HepG2 (cell line): ENCODE measurements around the gene NOX3. TPM values are rescaled to one million over a fixed set of nuclear protein-coding genes. Genes with fewer than 3 reads are reported as not detected.

Source experiments
- FOXJ3 ChIP-seq: sonication (generic); formaldehyde crosslinking; IDR thresholded peaks from 2 replicates; pipeline ENCODE4 v1.4.0; 2020; ENCODE audit warnings: missing genetic modification reagents, mild to moderate bottlenecking, borderline replicate concordance
- FOXK2 ChIP-seq: fragments of 450-650 bp; IDR thresholded peaks from 2 replicates; pipeline ENCODE4 v1.6.1; 2016
- FOXP4 ChIP-seq: sonication (generic); formaldehyde crosslinking; IDR thresholded peaks from 2 replicates; pipeline ENCODE4 v1.4.0; 2020; ENCODE audit warnings: missing genetic modification reagents
- ISL2 ChIP-seq: sonication (generic); formaldehyde crosslinking; IDR thresholded peaks from 2 replicates; pipeline ENCODE4 v1.5.0; 2020; ENCODE audit warnings: missing genetic modification reagents
- JUND ChIP-seq: sonication (generic); formaldehyde crosslinking; IDR thresholded peaks from 2 replicates; pipeline ENCODE4 v1.8.0; 2022; ENCODE audit warnings: mild to moderate bottlenecking, missing genetic modification reagents
- MLX ChIP-seq: IDR thresholded peaks from 2 replicates; pipeline ENCODE4 v1.6.1; 2016
- NR2F2 ChIP-seq: IDR thresholded peaks from 2 replicates; pipeline ENCODE4 v1.6.1; 2012; ENCODE audit warnings: low read depth, inconsistent platforms, borderline replicate concordance
- PRDM10 ChIP-seq: sonication (generic); formaldehyde crosslinking; IDR thresholded peaks from 2 replicates; pipeline ENCODE4 v1.4.0; 2020; ENCODE audit warnings: low read depth, missing genetic modification reagents
- UBTF ChIP-seq: sonication (generic); formaldehyde crosslinking; IDR thresholded peaks from 2 replicates; pipeline ENCODE4 v1.4.0; 2020; ENCODE audit warnings: mild to moderate bottlenecking, missing genetic modification reagents
- ZNF646 ChIP-seq: sonication (generic); formaldehyde crosslinking; IDR thresholded peaks from 2 replicates; pipeline ENCODE4 v1.9.0; 2021; ENCODE audit warnings: mild to moderate bottlenecking, missing genetic modification reagents
- ZNF776 ChIP-seq: sonication (generic); formaldehyde crosslinking; IDR thresholded peaks from 2 replicates; pipeline ENCODE4 v1.4.0; 2020; ENCODE audit warnings: mild to moderate bottlenecking, missing genetic modification reagents
- polyA plus RNA-seq, 8 experiments: library from polyadenylated mRNA; depleted of rRNA in 3 of 8; stranded (reverse) in 7 of 8; unstranded in 1 of 8; fragments of >200 nt; fragmentation: Illumina TruSeq in 4 of 8; extraction: Trizol in 4 of 8; gene quantifications; 2 replicates each; pipeline versions ENCODE4 v1.2.1 to v1.2.3, GENCODE V29; 2011 to 2016; ENCODE audit warnings: low read depth in 4 of 8, missing spikeins in 1 of 8, mixed read lengths in 1 of 8; ENCODE audit not compliant: insufficient read depth in 1 of 8
- total RNA-seq, 5 experiments: library from RNA; depleted of rRNA; stranded (reverse); fragments of >200 nt; fragmentation: Illumina TruSeq; extraction: Trizol; gene quantifications; 2 replicates each; pipeline ENCODE4 v1.2.3, GENCODE V29; 2016; ENCODE audit warnings: low read depth in 1 of 5

Gene NOX3
- total and polyA plus RNA-seq, 2 of the 13 experiments (the other 11 are each of a cell fraction or from before 2014, with no cell fraction given), result 0.09 to 0.18 TPM

- TF ChIP-seq MLX (CRISPR knock-in tag), result no peak
- no peak for TF ChIP-seq ZNF646 (CRISPR knock-in tag)
- TF ChIP-seq FOXK2, result no peak
- TF ChIP-seq NR2F2, result peak; percentile 49; the same call in 1 of the 2 replicates
- TF ChIP-seq FOXJ3 (CRISPR knock-in tag), result peak; percentile 10; the same call in 1 of the 2 replicates
- TF ChIP-seq JUND (CRISPR knock-in tag), result no peak
- TF ChIP-seq UBTF (CRISPR knock-in tag), result 0 out of 2 replicates have a peak, but pooled peaks have one; percentile 12
- TF ChIP-seq ISL2, result 0 out of 2 replicates have a peak, but pooled peaks have one; percentile 31
- peak; percentile 44; the same call in 1 of the 2 replicates for TF ChIP-seq FOXP4 (CRISPR knock-in tag)
- 0 out of 2 replicates have a peak, but pooled peaks have one; percentile 12 for TF ChIP-seq PRDM10 (CRISPR knock-in tag)
- TF ChIP-seq ZNF776 (CRISPR knock-in tag), result no peak
Observed at GRCh38 chr6:155396605-155397004, 59.0 kb downstream of the NOX3 start (continued).
